Endothelial cell of umbilical vein (primary cell): ENCODE data around the gene RFX2. TPM values are rescaled to one million over a fixed set of nuclear protein-coding genes. Genes with fewer than 3 reads are reported as not detected.

ENCODE experiments used
- BruUV-seq: library from RNA; stranded (reverse); fragments of 400-500 nt; replicated peaks from 2 replicates; lab custom pipeline; 2021; lab: Mats Ljungman, UMichigan
- CTCF ChIA-PET: fragments of 300-600, 350-600 bp; sonication (Branson Sonifier 250); formaldehyde crosslinking; loops from one replicate; lab custom pipeline; 2021; ENCODE audit warnings: antibody characterized with exemption, inconsistent platforms; lab: Charles Lee
- POLR2A ChIA-PET: fragments of 300-600, 350-600 bp; sonication (Branson Sonifier 250); formaldehyde crosslinking; loops from one replicate; lab custom pipeline; 2021; ENCODE audit warnings: antibody characterized with exemption, inconsistent platforms; lab: Charles Lee
- DNase-seq: peaks from one replicate; pipeline ENCODE4 v3.0.0-alpha.2; 2011; ENCODE audit warnings: low read depth, low spot score
- FAIRE-seq: peaks from 2 replicates; lab custom pipeline; 2011; peaks lifted over from hg19 to GRCh38; lab: Jason Lieb, UNC
- H2AFZ ChIP-seq: 2 replicates; pipeline ENCODE4 v1.6.0; 2012; ENCODE audit warnings: low read depth, low read length, control low read depth, inconsistent platforms
- H3K27ac ChIP-seq: 2 replicates; pipeline ENCODE4 v1.5.1; 2011; ENCODE audit warnings: low read depth, mild to moderate bottlenecking, control low read depth, low read length, moderate library complexity; ENCODE audit not compliant: insufficient read depth
- H3K27me3 ChIP-seq, 2 experiments: 2 replicates each; pipeline versions ENCODE4 v1.6.0 to v1.6.1; 2011; ENCODE audit warnings: low read length in 2 of 2, mixed read lengths in 1 of 2; ENCODE audit not compliant: control insufficient read depth in 2 of 2, insufficient read depth in 2 of 2
- H3K36me3 ChIP-seq, 2 experiments: 2 replicates in 1 of 2; 3 replicates in 1 of 2; pipeline ENCODE4 v1.5.1; 2011; ENCODE audit warnings: low read length in 2 of 2, mild to moderate bottlenecking in 1 of 2, moderate library complexity in 1 of 2; ENCODE audit not compliant: control insufficient read depth in 2 of 2, insufficient read depth in 2 of 2; ENCODE audit errors: extremely low read depth in 1 of 2
- H3K4me1 ChIP-seq: 3 replicates; pipeline ENCODE4 v1.5.1; 2011; ENCODE audit warnings: mild to moderate bottlenecking, low read length; ENCODE audit not compliant: control insufficient read depth, insufficient read depth; ENCODE audit errors: extremely low read depth
- H3K4me2 ChIP-seq: 2 replicates; pipeline ENCODE4 v1.6.1; 2011; ENCODE audit warnings: low read length, control low read depth, mixed read lengths; ENCODE audit not compliant: insufficient read depth
- H3K4me3 ChIP-seq, 3 experiments: fragments of 200-600 bp in 1 of 3; sonication (generic), shearing (Covaris generic) in 1 of 3; replicated peaks in 1 of 3; 2 replicates each; pipeline ENCODE4 v1.5.1; 2011 to 2016; ENCODE audit warnings: control low read depth in 3 of 3, low read length in 3 of 3, mild to moderate bottlenecking in 2 of 3, inconsistent platforms in 1 of 3, low read depth in 1 of 3, moderate library complexity in 1 of 3; ENCODE audit not compliant: insufficient read depth in 1 of 3
- H3K79me2 ChIP-seq: 2 replicates; pipeline ENCODE4 v1.6.0; 2012; ENCODE audit warnings: low read length, inconsistent platforms; ENCODE audit not compliant: control insufficient read depth, insufficient read depth
- H3K9ac ChIP-seq: replicated peaks from 2 replicates; pipeline ENCODE3; 2011; ENCODE audit warnings: low read length, control low read depth; ENCODE audit not compliant: insufficient read depth; ENCODE audit errors: extremely low read depth
- H3K9me1 ChIP-seq: replicated peaks from 3 replicates; pipeline ENCODE4 v1.6.0; 2011; ENCODE audit warnings: mild to moderate bottlenecking, low read length; ENCODE audit not compliant: control insufficient read depth, insufficient read depth; ENCODE audit errors: extremely low read depth
- H3K9me3 ChIP-seq: replicated peaks from 2 replicates; pipeline ENCODE4 v1.5.1; 2012; ENCODE audit warnings: low read length, inconsistent platforms; ENCODE audit not compliant: control insufficient read depth, insufficient read depth
- H4K20me1 ChIP-seq: replicated peaks from 2 replicates; pipeline ENCODE3; 2011; ENCODE audit warnings: mild to moderate bottlenecking, low read length; ENCODE audit not compliant: control insufficient read depth, insufficient read depth; ENCODE audit errors: extremely low read depth
- CTCF ChIP-seq, 2 donors: IDR thresholded peaks; 1 replicate in 1 of 2; 2 replicates in 1 of 2; pipeline ENCODE4 v1.5.1; 2011; ENCODE audit warnings: low read length in 2 of 2, mild to moderate bottlenecking in 2 of 2, moderate library complexity in 2 of 2, control low read depth in 1 of 2, inconsistent platforms in 1 of 2, low read depth in 1 of 2; ENCODE audit not compliant: insufficient read depth in 1 of 2; ENCODE audit errors: extremely low read depth in 1 of 2
- FOS ChIP-seq: IDR thresholded peaks from 2 replicates; pipeline ENCODE4 v1.6.1; 2011; ENCODE audit warnings: mild to moderate bottlenecking, low read length, moderate library complexity, borderline replicate concordance; ENCODE audit not compliant: insufficient read depth
- JUN ChIP-seq: IDR thresholded peaks from 2 replicates; pipeline ENCODE4 v1.6.1; 2011; ENCODE audit warnings: borderline replicate concordance, low read depth; ENCODE audit not compliant: insufficient read length, insufficient read depth
- MYC ChIP-seq: IDR thresholded peaks from one replicate; pipeline ENCODE4 v1.6.1; 2011; ENCODE audit warnings: mild to moderate bottlenecking, low read depth, low read length
- POLR2A ChIP-seq: IDR thresholded peaks from 2 replicates; pipeline ENCODE4 v1.6.1; 2012; ENCODE audit warnings: low read depth, mild to moderate bottlenecking, control low read depth, low read length
- dilution Hi-C: fragments of 300-500 bp; cut with MboI; formaldehyde crosslinking; loops from one replicate; pipeline ENCODE4 v1.15.0; 2019; ENCODE audit warnings: low sequenced_read_pairs; ENCODE audit not compliant: extremely low pct_ligation_motif_present
- intact Hi-C: fragments of 100-400 bp; cut with micrococcal nuclease; formaldehyde crosslinking; loops from one replicate; pipeline ENCODE4 v1.10.0; 2022
- polyA plus RNA-seq, 4 experiments: library from polyadenylated mRNA; depleted of rRNA in 3 of 4; stranded (reverse) in 3 of 4; unstranded in 1 of 4; fragments of >200 nt; gene quantifications; 2 replicates each; pipeline versions ENCODE4 v1.2.1 to v1.2.3, GENCODE V29; 2011 to 2012; ENCODE audit warnings: missing spikeins in 1 of 4
- total RNA-seq: library from RNA; stranded (reverse); gene quantifications from 2 replicates; pipeline ENCODE4 v1.2.3, GENCODE V29; 2021

RFX2 gene
- total and polyA plus RNA-seq, 2 donors (not counting 3 experiments of a cell fraction or from before 2014, with no cell fraction given): 16.1 to 19.0 TPM

DNA sequence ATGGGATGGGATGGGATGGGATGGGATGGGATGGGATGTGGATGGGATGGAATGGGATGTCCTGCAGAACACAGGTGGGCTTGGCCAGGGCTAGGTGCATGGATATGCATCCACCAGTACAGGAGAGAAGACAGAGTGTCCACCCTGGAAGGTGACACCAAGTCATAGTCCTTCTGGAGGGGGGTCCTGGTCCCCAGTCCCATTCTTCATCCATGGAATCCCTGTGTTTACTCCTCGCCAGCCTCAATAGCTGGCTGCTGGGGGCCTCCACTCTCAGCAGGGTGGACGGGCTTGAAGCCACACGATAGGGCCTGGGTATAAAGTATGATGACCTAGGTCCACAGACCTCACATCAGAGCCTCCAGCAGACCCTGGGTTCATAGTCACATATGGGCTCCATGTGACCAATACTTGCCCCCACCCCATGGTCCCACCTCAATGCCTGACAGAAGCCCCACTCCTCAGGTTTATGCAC is 40.1 kb downstream of the RFX2 start:
- DNase-seq: no peak
- Histone ChIP-seq H3K4me3 (no peak overlapping the region), H3K9me3 (no peaks in the 10 kb centered on the region), H3K4me1 (peaks cover 26% of the 10 kb centered on the region), H3K9ac (no peak overlapping the region), H3K79me2 (no peaks in the 10 kb centered on the region), H3K9me1 (no peaks in the 10 kb centered on the region), H3K27me3 (no peaks in the 10 kb centered on the region), H2AFZ (no peak overlapping the region), H3K36me3 (no peaks in the 10 kb centered on the region), H4K20me1 (no peaks in the 10 kb centered on the region), H3K27ac (no peak overlapping the region), H3K4me2 (no peak overlapping the region)
- ChIA-PET CTCF (interaction anchor here (1.6 kb wide), 1 partner anchor 55 kb away, joined by 4 read pairs; no protein-coding TSS in a partner anchor), POLR2A (no interaction called here)
- TF ChIP-seq JUN (no peak), FOS (no peak), MYC (no peak), CTCF (IDR thresholded peaks at IDR 0.05; ENCODE audit: extremely low read depth in 1 of 2, insufficient read depth in 1 of 2, low read depth in 1 of 2, low read length in 2 of 2) (no peak)
- dilution Hi-C loops: no loop called here
- FAIRE-seq: no peak
- intact Hi-C loops: no loop called here
- BruUV-seq: no TSS peak

- dilution Hi-C loops (no loop called here), intact Hi-C loops (no loop called here)
- no peaks in the 10 kb centered on the region for H3K27me3 ChIP-seq
- ChIA-PET POLR2A (no interaction called here), CTCF (no interaction called here)
- H4K20me1 ChIP-seq: no peaks in the 10 kb centered on the region
- H3K9ac ChIP-seq: no peak overlapping the region
- H3K79me2 ChIP-seq: peaks cover 3% of the 10 kb centered on the region
- H3K9me1 ChIP-seq: no peaks in the 10 kb centered on the region
- DNase-seq (no peak), FAIRE-seq (no peak)
- TF ChIP-seq FOS (no peak), MYC (no peak), POLR2A (no peak), CTCF (IDR thresholded peaks at IDR 0.05; ENCODE audit: extremely low read depth in 1 of 2, insufficient read depth in 1 of 2, low read depth in 1 of 2, low read length in 2 of 2) (no peak), JUN (no peak)
- H3K36me3 ChIP-seq: no peaks in the 10 kb centered on the region
- BruUV-seq: no TSS peak
- no peak overlapping the region for H3K4me3 ChIP-seq
- no peak overlapping the region for H3K27ac ChIP-seq
- no peak overlapping the region for H2AFZ ChIP-seq
- H3K4me1 ChIP-seq: peaks cover 34% of the 10 kb centered on the region
- no peaks in the 10 kb centered on the region for H3K9me3 ChIP-seq
- no peak overlapping the region for H3K4me2 ChIP-seq
Measured at GRCh38 chr19:6069268-6069791, 41.0 kb downstream of the RFX2 start.
